LNCAP (cell line): ENCODE measurements around the gene SNF8.

ENCODE experiments used
- TF ChIP-seq, protein P1 (sequence below): fragments of 450-650 bp; IDR thresholded peaks from 2 replicates; pipeline ENCODE4 v1.5.1; 2017; ENCODE audit warnings: mild to moderate bottlenecking

SNF8 gene

DNA sequence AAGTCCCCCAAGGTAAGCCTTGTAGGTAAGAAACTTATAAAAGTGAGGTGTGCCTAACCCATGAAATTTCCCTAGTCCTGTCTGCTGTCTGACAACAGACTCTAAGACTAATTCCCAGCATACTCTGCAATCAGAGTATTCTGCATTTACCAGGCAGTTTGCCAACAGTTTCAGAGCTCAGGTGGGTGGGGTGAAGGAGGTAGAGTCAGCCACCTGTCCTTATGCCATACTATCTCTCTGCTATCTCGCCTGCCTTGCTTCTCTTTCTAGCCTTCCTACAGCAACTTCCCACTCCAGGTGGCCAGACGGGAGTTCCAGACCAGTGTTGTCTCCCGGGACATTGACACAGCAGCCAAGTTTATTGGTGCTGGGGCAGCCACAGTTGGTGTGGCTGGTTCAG lies 49.8 kb downstream of the SNF8 start:
- TF ChIP-seq, protein P1, sequence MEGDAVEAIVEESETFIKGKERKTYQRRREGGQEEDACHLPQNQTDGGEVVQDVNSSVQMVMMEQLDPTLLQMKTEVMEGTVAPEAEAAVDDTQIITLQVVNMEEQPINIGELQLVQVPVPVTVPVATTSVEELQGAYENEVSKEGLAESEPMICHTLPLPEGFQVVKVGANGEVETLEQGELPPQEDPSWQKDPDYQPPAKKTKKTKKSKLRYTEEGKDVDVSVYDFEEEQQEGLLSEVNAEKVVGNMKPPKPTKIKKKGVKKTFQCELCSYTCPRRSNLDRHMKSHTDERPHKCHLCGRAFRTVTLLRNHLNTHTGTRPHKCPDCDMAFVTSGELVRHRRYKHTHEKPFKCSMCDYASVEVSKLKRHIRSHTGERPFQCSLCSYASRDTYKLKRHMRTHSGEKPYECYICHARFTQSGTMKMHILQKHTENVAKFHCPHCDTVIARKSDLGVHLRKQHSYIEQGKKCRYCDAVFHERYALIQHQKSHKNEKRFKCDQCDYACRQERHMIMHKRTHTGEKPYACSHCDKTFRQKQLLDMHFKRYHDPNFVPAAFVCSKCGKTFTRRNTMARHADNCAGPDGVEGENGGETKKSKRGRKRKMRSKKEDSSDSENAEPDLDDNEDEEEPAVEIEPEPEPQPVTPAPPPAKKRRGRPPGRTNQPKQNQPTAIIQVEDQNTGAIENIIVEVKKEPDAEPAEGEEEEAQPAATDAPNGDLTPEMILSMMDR: no peak

DNA sequence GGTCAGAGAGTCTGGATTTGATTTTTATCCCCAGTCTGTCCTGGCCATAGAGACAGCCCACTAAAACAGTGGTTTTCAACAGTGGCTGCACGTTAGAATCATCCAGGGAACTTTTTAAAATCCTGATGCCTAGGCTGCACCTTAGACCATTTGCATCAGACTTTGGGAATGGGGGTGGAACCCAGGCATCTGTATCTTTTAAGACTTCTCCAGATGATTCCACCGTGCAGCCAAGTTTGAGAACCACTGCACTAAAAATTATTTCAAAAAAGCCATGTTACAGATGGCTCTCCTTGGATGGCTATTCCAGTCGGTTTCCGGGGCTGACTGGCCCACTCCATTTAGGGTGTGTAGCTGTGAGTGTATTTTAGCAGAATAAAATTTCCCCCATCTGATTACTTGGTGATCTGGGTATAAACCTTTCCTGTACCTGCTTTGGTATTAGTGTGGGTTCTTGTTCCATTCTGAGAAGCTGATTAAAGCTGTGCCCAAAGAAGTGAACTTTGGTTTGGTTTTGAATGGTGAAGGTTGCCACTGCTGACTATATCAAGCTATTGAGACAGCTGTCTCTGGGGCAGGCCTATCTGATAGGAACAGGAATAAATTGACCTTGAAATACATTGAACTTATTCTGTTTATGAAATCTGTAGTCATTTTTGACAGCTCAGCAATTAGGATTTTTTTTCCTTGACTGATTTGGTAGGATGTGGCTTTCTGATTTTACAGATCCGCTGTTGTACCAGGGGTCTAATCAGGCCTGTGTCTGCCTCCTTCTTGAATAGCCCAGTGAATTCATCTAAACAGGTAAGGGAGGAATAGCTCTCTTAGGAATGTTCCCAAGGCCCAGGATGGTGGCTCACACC lies 50.8 kb downstream of the SNF8 start:
- TF ChIP-seq, protein P1: no peak

DNA sequence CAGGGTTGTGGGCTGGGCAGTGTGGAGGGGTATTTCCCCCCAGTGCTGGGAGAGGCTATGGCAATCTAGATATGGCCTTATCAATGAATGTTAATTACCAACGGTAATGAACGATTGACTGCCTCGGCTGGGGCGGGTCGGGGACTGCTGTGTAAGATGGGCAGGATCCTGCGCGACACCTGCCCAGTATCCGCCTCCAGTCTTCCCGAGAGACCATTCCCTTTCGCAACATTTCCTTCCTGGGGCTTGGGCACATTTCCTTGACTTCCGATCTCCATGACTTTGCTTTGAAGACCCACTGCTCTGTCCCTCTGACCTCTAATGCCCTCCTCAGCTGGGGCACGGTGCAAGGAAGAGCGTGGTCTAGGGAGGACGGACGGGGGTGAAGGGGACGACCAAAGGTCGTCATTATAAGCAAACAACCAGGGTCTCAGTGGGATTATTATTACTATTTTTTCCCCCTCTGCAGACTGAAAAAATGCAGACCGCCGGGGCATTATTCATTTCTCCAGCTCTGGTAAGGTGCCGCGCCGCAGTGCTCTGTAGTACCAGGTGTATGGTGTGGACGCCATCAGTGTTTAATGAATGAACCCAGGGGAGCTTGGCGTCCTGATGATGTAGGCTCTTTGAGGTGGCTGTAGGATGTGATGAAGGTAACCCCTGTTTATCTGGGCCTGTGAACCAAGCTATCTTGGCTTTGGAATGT lies 51.5 kb downstream of the SNF8 start:
- TF ChIP-seq, protein P1: no peak

DNA sequence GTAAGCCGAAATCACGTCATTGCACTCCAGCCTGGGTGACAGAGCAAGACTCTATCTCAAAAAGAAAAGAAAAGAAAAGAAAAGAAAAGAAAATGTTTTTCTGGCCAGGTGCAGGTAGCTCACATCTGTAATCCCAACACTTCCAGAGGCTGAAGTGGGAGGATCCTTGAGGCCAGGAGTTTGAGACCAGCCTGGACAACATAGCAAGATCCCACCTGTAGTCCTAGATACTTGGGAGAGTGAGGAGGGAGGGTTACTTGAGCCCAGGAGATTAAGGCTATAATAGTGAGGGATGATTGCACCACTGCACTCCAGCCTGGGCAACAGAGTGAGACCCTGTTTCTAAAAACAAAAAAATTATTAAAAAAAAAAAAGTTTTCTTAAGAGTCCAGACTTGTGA lies 54.6 kb downstream of the SNF8 start:
- TF ChIP-seq, protein P1: no peak

DNA sequence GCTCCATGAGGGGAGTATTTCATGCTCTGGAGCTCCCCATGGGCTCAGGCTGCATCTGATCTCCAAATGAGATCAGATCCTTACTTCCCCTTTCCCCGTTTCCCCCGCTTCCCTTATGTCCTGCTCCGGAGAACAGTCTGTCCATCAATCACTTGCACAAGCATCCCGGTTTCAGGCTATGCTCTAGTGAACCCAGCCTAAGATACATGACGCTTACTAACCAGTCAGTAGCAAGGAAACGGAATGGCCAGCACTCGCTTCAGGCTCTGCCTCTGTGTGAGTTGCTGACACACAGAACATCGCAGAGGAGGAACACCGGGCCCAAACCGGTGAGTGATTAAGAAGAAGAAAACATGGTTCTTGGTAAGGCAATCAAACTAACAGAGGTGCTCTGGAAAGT lies 61.5 kb downstream of the SNF8 start:
- TF ChIP-seq, protein P1: no peak

DNA sequence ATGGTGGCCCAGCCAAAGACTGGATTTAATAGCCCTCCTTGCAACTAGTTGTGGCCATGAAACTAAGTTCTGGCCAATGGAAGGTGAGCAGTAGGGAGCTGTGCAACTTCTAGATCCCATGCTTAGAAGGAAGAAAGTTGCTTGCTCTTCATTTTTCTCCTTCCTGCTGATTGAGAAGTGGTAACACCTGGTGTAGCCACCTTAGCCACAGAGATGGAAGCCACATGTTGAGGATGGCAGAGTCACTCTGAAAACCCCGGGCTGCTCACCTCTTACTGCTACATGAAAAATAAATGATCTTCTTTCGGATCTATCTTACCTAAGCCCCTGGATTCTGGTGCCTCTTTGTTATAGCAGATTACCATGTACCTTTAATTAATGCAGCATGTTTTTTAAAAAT lies 62.4 kb downstream of the SNF8 start:
- TF ChIP-seq, protein P1: no peak
